ENCODE results near the gene INAVA. TPM values are rescaled to one million over a fixed set of nuclear protein-coding genes. Genes with fewer than 3 reads are reported as not detected.

Gene INAVA
- total RNA-seq, 1 experiment from 2014 or later: 41.2 TPM

DNA sequence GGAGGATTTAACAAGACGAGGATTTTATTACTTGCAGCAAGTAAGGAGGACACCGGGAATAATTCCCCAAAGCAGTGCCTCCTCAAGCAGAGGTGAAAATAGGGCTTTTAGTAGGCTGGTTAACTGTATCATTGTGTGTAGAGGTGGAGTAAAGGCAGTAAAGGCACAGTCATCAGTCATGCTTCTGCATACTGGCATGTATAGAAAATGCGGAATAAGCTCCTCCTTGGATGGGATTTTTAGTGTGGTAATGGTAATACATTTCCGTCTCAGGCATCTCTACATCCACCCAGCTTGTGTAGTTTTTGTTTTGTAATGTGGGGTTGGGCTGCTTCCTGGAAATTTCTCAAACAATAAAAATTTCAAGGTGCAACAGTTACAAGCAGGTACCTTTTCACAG lies 49.3 kb upstream of the INAVA start (continued):
- TF ChIP-seq, protein P1, sequence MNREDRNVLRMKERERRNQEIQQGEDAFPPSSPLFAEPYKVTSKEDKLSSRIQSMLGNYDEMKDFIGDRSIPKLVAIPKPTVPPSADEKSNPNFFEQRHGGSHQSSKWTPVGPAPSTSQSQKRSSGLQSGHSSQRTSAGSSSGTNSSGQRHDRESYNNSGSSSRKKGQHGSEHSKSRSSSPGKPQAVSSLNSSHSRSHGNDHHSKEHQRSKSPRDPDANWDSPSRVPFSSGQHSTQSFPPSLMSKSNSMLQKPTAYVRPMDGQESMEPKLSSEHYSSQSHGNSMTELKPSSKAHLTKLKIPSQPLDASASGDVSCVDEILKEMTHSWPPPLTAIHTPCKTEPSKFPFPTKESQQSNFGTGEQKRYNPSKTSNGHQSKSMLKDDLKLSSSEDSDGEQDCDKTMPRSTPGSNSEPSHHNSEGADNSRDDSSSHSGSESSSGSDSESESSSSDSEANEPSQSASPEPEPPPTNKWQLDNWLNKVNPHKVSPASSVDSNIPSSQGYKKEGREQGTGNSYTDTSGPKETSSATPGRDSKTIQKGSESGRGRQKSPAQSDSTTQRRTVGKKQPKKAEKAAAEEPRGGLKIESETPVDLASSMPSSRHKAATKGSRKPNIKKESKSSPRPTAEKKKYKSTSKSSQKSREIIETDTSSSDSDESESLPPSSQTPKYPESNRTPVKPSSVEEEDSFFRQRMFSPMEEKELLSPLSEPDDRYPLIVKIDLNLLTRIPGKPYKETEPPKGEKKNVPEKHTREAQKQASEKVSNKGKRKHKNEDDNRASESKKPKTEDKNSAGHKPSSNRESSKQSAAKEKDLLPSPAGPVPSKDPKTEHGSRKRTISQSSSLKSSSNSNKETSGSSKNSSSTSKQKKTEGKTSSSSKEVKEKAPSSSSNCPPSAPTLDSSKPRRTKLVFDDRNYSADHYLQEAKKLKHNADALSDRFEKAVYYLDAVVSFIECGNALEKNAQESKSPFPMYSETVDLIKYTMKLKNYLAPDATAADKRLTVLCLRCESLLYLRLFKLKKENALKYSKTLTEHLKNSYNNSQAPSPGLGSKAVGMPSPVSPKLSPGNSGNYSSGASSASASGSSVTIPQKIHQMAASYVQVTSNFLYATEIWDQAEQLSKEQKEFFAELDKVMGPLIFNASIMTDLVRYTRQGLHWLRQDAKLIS (CRISPR knock-in tag; IDR thresholded peaks at IDR 0.05; ENCODE audit: borderline replicate concordance): no peak
- TF ChIP-seq CREB1 (CRISPR knock-in tag; IDR thresholded peaks at IDR 0.05): no peak

DNA sequence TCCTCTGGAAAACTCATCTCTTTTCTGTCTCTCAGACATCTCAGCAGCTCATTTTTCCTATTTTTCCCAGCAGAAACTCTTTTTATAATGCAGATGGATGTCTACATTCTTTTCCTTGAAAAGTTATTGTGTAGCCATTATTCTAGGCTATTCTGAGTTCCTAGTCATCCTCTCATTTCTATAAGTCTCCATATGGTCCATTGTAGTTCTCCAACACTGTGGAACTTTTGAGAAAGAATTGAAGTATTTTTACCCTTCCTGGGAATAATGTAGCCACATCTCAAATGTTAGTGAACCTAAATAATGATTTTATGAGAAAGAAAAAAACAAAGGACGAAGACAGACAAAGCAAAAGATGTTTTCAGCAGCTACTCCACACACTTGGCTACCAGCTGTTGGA lies 48.3 kb upstream of the INAVA start:
- TF ChIP-seq, protein P2, sequence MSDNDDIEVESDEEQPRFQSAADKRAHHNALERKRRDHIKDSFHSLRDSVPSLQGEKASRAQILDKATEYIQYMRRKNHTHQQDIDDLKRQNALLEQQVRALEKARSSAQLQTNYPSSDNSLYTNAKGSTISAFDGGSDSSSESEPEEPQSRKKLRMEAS (CRISPR knock-in tag; IDR thresholded peaks at IDR 0.05): no peak
- TF ChIP-seq ZNF396 (CRISPR knock-in tag; IDR thresholded peaks at IDR 0.05; ENCODE audit: borderline replicate concordance): no peak
- no peak for TF ChIP-seq RELA (CRISPR knock-in tag; IDR thresholded peaks at IDR 0.05; ENCODE audit: borderline replicate concordance)
- TF ChIP-seq CBFB (CRISPR knock-in tag; IDR thresholded peaks at IDR 0.05; ENCODE audit: low read depth): no peak
- no peak for TF ChIP-seq SP1 (CRISPR knock-in tag; conservative IDR thresholded peaks at IDR 0.05)
- TF ChIP-seq, protein P3, sequence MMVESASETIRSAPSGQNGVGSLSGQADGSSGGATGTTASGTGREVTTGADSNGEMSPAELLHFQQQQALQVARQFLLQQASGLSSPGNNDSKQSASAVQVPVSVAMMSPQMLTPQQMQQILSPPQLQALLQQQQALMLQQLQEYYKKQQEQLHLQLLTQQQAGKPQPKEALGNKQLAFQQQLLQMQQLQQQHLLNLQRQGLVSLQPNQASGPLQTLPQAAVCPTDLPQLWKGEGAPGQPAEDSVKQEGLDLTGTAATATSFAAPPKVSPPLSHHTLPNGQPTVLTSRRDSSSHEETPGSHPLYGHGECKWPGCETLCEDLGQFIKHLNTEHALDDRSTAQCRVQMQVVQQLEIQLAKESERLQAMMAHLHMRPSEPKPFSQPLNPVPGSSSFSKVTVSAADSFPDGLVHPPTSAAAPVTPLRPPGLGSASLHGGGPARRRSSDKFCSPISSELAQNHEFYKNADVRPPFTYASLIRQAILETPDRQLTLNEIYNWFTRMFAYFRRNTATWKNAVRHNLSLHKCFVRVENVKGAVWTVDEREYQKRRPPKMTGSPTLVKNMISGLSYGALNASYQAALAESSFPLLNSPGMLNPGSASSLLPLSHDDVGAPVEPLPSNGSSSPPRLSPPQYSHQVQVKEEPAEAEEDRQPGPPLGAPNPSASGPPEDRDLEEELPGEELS (CRISPR knock-in tag; IDR thresholded peaks at IDR 0.05): no peak
- TF ChIP-seq RORB (CRISPR knock-in tag; IDR thresholded peaks at IDR 0.05): no peak
- TF ChIP-seq, protein P4, sequence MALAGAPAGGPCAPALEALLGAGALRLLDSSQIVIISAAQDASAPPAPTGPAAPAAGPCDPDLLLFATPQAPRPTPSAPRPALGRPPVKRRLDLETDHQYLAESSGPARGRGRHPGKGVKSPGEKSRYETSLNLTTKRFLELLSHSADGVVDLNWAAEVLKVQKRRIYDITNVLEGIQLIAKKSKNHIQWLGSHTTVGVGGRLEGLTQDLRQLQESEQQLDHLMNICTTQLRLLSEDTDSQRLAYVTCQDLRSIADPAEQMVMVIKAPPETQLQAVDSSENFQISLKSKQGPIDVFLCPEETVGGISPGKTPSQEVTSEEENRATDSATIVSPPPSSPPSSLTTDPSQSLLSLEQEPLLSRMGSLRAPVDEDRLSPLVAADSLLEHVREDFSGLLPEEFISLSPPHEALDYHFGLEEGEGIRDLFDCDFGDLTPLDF (CRISPR knock-in tag; IDR thresholded peaks at IDR 0.05): no peak
- TF ChIP-seq MXD4 (CRISPR knock-in tag; IDR thresholded peaks at IDR 0.05; ENCODE audit: borderline replicate concordance): no peak
- no peak for TF ChIP-seq EMX1 (CRISPR knock-in tag; IDR thresholded peaks at IDR 0.05)
- TF ChIP-seq, protein P5, sequence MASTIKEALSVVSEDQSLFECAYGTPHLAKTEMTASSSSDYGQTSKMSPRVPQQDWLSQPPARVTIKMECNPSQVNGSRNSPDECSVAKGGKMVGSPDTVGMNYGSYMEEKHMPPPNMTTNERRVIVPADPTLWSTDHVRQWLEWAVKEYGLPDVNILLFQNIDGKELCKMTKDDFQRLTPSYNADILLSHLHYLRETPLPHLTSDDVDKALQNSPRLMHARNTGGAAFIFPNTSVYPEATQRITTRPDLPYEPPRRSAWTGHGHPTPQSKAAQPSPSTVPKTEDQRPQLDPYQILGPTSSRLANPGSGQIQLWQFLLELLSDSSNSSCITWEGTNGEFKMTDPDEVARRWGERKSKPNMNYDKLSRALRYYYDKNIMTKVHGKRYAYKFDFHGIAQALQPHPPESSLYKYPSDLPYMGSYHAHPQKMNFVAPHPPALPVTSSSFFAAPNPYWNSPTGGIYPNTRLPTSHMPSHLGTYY (CRISPR knock-in tag; IDR thresholded peaks at IDR 0.05): no peak
- TF ChIP-seq, protein P6, sequence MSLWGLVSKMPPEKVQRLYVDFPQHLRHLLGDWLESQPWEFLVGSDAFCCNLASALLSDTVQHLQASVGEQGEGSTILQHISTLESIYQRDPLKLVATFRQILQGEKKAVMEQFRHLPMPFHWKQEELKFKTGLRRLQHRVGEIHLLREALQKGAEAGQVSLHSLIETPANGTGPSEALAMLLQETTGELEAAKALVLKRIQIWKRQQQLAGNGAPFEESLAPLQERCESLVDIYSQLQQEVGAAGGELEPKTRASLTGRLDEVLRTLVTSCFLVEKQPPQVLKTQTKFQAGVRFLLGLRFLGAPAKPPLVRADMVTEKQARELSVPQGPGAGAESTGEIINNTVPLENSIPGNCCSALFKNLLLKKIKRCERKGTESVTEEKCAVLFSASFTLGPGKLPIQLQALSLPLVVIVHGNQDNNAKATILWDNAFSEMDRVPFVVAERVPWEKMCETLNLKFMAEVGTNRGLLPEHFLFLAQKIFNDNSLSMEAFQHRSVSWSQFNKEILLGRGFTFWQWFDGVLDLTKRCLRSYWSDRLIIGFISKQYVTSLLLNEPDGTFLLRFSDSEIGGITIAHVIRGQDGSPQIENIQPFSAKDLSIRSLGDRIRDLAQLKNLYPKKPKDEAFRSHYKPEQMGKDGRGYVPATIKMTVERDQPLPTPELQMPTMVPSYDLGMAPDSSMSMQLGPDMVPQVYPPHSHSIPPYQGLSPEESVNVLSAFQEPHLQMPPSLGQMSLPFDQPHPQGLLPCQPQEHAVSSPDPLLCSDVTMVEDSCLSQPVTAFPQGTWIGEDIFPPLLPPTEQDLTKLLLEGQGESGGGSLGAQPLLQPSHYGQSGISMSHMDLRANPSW (CRISPR knock-in tag; conservative IDR thresholded peaks at IDR 0.05; ENCODE audit: low read depth): no peak
- TF ChIP-seq ZNF671 (CRISPR knock-in tag; IDR thresholded peaks at IDR 0.05): no peak
- no peak for DNase-seq (ENCODE audit: low spot score)
- Mint-ChIP-seq H3K4me1 (peaks cover 8% of the 10 kb centered on the region), H3K36me3 (peaks cover 36% of the 10 kb centered on the region), H3K27me3 (ENCODE audit: low read depth) (no peaks in the 10 kb centered on the region), H3K9me3 (no peaks in the 10 kb centered on the region), H3K4me3 (no peak overlapping the region), H3K27ac (peak overlapping the region; percentile 72)
- ChIA-PET POLR2A (no interaction called here), CTCF (interaction anchor here (1.0 kb wide), 1 partner anchor 44 kb away, joined by 3 read pairs; no protein-coding TSS in a partner anchor)
- no peak for ATAC-seq

Measured in WTC11 (cell line).